Measurements from ENCODE around the gene PDSS2.

Gene PDSS2

DNA sequence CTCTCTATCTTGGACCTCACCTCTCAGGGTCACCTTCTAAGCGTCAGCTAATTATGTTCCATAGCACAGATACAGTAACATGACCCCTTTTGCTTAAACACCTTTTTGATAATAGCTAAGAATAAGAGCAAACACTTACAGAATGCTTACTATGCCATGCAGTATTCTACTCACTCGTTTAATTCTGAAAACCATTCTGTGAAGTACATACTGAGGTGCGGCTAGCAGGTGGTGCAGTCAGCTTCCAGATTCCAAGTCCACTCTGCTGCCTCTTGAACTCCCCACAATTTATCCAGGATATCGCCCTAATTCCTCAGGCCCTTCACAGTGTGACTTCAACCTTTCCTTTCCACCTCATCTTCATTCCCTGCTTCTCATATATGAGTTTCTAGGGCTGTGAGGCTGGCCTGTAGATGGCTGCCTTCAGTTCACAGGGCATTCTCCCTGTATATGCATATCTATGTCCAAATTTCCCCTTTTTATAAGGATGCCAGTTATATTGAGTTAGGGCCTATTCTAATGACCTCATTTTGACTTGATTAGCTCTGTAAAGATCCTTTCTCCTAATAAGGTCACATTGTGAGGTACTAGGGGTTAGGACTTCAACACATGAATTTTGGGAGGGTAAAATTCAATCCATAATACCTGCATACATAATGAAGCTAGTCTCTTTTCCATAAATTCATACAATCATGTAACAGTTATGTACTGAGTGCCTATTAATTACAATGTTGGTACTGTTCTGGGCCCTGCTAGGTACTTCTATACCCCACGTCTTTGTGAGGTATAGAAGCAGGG lies 130.1 kb downstream of the PDSS2 start:
- H3K4me3 ChIP-seq (ENCODE audit: low read length): no peak overlapping the region
- no peak for DNase-seq (ENCODE audit: low read depth)
- TF ChIP-seq, protein P1, sequence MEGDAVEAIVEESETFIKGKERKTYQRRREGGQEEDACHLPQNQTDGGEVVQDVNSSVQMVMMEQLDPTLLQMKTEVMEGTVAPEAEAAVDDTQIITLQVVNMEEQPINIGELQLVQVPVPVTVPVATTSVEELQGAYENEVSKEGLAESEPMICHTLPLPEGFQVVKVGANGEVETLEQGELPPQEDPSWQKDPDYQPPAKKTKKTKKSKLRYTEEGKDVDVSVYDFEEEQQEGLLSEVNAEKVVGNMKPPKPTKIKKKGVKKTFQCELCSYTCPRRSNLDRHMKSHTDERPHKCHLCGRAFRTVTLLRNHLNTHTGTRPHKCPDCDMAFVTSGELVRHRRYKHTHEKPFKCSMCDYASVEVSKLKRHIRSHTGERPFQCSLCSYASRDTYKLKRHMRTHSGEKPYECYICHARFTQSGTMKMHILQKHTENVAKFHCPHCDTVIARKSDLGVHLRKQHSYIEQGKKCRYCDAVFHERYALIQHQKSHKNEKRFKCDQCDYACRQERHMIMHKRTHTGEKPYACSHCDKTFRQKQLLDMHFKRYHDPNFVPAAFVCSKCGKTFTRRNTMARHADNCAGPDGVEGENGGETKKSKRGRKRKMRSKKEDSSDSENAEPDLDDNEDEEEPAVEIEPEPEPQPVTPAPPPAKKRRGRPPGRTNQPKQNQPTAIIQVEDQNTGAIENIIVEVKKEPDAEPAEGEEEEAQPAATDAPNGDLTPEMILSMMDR (IDR thresholded peaks at IDR 0.05; ENCODE audit: insufficient read depth, low read depth, low read length, missing control alignments): no peak

- DNase-seq (ENCODE audit: low read depth): no peak
- TF ChIP-seq, protein P1 (IDR thresholded peaks at IDR 0.05; ENCODE audit: insufficient read depth, low read depth, low read length, missing control alignments): no peak
Observed at GRCh38 chr6:107328081-107328480, 131.3 kb downstream of the PDSS2 start.

GRCh38 chr6:107323133-107323785 lies 136.1 kb downstream of the PDSS2 start:
- TF ChIP-seq, protein P1 (IDR thresholded peaks at IDR 0.05; ENCODE audit: insufficient read depth, low read depth, low read length, missing control alignments): no peak
- H3K4me3 ChIP-seq (ENCODE audit: low read length): no peak overlapping the region
- no peak for DNase-seq (ENCODE audit: low read depth)

More at GRCh38 chr6:107328081-107328480, 131.3 kb downstream of the PDSS2 start:
- H3K4me3 ChIP-seq (ENCODE audit: low read length): no peak overlapping the region

DNA sequence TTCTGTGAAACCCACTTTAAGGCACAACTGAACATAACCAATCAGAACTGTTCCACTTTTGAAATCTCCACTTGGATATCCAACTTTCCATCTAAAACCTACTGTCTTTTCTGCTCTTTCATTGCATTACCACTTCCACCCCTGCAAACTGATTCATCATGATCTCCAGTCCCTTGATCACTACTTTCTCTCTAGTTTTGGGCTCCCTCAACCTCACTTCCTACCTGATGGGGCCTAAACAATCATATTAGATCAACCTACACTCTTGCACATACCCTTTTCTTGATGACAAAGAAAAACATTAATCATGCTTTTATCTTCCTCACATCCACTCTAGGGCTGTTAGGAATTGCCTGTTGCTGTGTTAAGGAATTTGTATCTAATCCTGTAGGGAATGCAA lies 137.6 kb downstream of the PDSS2 start:
- DNase-seq (ENCODE audit: low read depth): no peak
- TF ChIP-seq, protein P1 (IDR thresholded peaks at IDR 0.05; ENCODE audit: insufficient read depth, low read depth, low read length, missing control alignments): no peak
- H3K4me3 ChIP-seq (ENCODE audit: low read length): no peak overlapping the region

DNA sequence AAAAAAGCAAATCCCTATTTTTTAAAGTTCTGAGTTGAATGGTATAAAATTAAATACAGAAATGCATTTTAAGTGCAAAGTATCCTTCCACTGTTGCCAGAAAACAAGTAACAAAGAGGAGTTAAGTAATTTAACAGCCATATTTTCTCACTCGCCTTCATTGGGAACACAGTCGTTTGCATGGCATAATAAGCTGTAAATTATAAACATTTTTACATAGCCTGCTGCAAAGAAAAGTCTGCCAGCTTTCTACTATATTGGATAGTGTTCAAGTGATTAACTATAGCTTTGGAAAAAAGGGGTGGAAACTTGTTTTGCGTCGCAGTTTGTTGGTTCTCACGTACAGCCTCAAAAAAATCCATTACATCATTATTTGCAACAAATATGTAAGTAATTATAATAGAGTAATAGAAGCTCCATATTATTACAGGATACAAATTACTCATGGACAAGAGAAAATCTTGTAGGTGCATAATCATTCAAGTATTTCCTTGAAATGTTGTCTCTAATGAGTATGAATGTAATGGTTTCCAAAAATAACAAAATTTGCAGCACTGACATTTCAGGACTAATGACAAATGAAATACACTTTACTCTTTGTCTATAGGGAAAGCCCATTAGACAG lies 139.3 kb downstream of the PDSS2 start:
- TF ChIP-seq, protein P1 (IDR thresholded peaks at IDR 0.05; ENCODE audit: insufficient read depth, low read depth, low read length, missing control alignments): no peak
- DNase-seq (ENCODE audit: low read depth): no peak

GRCh38 chr6:107318100-107318736 lies 141.1 kb downstream of the PDSS2 start:
- DNase-seq (ENCODE audit: low read depth): peak; percentile 55

More for the DNA sequence above, 139.3 kb downstream of the PDSS2 start:
- H3K4me3 ChIP-seq (ENCODE audit: low read length): no peak overlapping the region

More at GRCh38 chr6:107318100-107318736, 141.1 kb downstream of the PDSS2 start:
- H3K4me3 ChIP-seq (ENCODE audit: low read length): no peak overlapping the region
- TF ChIP-seq, protein P1 (IDR thresholded peaks at IDR 0.05; ENCODE audit: insufficient read depth, low read depth, low read length, missing control alignments): peak; percentile 83

Data from epithelial cell of esophagus (primary cell).